H9 (cell line): ENCODE measurements around the gene ANGPT4. TPM values are rescaled to one million over a fixed set of nuclear protein-coding genes. Genes with fewer than 3 reads are reported as not detected.

Experiments
- DNase-seq: peaks from one replicate; pipeline ENCODE4 v3.0.0-alpha.2; 2017
- H2AFZ ChIP-seq: one replicate; pipeline ENCODE4 v1.6.1; 2013; ENCODE audit warnings: mild to moderate bottlenecking, low read length, control low read depth, moderate library complexity
- H2AK5ac ChIP-seq: 2 replicates; pipeline ENCODE4 v1.6.1; 2013; ENCODE audit warnings: low read length, control low read depth, mixed read lengths; ENCODE audit not compliant: insufficient read length
- H2BK120ac ChIP-seq: one replicate; pipeline ENCODE4 v1.6.1; 2013; ENCODE audit warnings: low read depth, mild to moderate bottlenecking, low read length, control low read depth, inconsistent platforms; ENCODE audit not compliant: poor library complexity, severe bottlenecking
- H2BK12ac ChIP-seq: 2 replicates; pipeline ENCODE4 v1.6.1; 2013; ENCODE audit warnings: low read length, control low read depth, mixed read lengths, low read depth; ENCODE audit not compliant: insufficient read length
- H2BK15ac ChIP-seq: 2 replicates; pipeline ENCODE4 v1.6.1; 2013; ENCODE audit warnings: low read depth, low read length, control low read depth
- H2BK20ac ChIP-seq: one replicate; pipeline ENCODE4 v1.6.1; 2013; ENCODE audit warnings: low read depth, mild to moderate bottlenecking, low read length, control low read depth, inconsistent platforms; ENCODE audit not compliant: poor library complexity, severe bottlenecking
- H2BK5ac ChIP-seq: 2 replicates; pipeline ENCODE4 v1.6.1; 2013; ENCODE audit warnings: low read length, control low read depth, mixed read lengths; ENCODE audit not compliant: insufficient read length
- H3K14ac ChIP-seq: 2 replicates; pipeline ENCODE4 v1.6.1; 2013; ENCODE audit warnings: low read length, control low read depth; ENCODE audit not compliant: insufficient read depth
- H3K18ac ChIP-seq: 2 replicates; pipeline ENCODE4 v1.6.1; 2013; ENCODE audit warnings: low read depth, mild to moderate bottlenecking, mixed read lengths, low read length, control low read depth; ENCODE audit not compliant: insufficient read length
- H3K23ac ChIP-seq: 2 replicates; pipeline ENCODE4 v1.6.1; 2013; ENCODE audit warnings: low read length, control low read depth, mixed read lengths, low read depth; ENCODE audit not compliant: insufficient read length
- H3K23me2 ChIP-seq: 2 replicates; pipeline ENCODE4 v1.6.1; 2013; ENCODE audit warnings: low read depth, mild to moderate bottlenecking, mixed read lengths, low read length, control low read depth; ENCODE audit not compliant: insufficient read length, poor library complexity, severe bottlenecking
- H3K27ac ChIP-seq: 2 replicates; pipeline ENCODE4 v1.5.1; 2013; ENCODE audit warnings: low read length, control low read depth, mixed read lengths, low read depth; ENCODE audit not compliant: insufficient read length
- H3K27me3 ChIP-seq: 2 replicates; pipeline ENCODE4 v1.6.1; 2013; ENCODE audit warnings: low read length, control low read depth, inconsistent platforms; ENCODE audit not compliant: insufficient read depth
- H3K4ac ChIP-seq: 2 replicates; pipeline ENCODE4 v1.6.1; 2013; ENCODE audit warnings: low read depth, mild to moderate bottlenecking, control low read depth, inconsistent platforms, low read length, moderate library complexity
- H3K4me1 ChIP-seq: 2 replicates; pipeline ENCODE4 v1.6.1; 2013; ENCODE audit warnings: low read length, control low read depth, inconsistent platforms; ENCODE audit not compliant: insufficient read depth
- H3K4me2 ChIP-seq: 2 replicates; pipeline ENCODE4 v1.6.1; 2013; ENCODE audit warnings: low read length, control low read depth, mixed read lengths; ENCODE audit not compliant: insufficient read length, insufficient read depth
- H3K56ac ChIP-seq: 2 replicates; pipeline ENCODE4 v1.6.1; 2013; ENCODE audit warnings: low read depth, mild to moderate bottlenecking, mixed read lengths, low read length, control low read depth; ENCODE audit not compliant: insufficient read length
- H3K79me1 ChIP-seq: 2 replicates; pipeline ENCODE4 v1.6.1; 2013; ENCODE audit warnings: low read depth, mild to moderate bottlenecking, moderate library complexity, low read length, control low read depth, inconsistent platforms; ENCODE audit not compliant: insufficient read depth, poor library complexity, severe bottlenecking
- H3K79me2 ChIP-seq: 2 replicates; pipeline ENCODE4 v1.6.1; 2013; ENCODE audit warnings: low read length, control low read depth, inconsistent platforms; ENCODE audit not compliant: insufficient read depth
- H3K9ac ChIP-seq: 2 replicates; pipeline ENCODE4 v1.6.1; 2013; ENCODE audit warnings: low read length, control low read depth, mixed read lengths; ENCODE audit not compliant: insufficient read length; ENCODE audit errors: extremely low read depth
- H3K9me3 ChIP-seq: one replicate; pipeline ENCODE4 v1.6.1; 2013; ENCODE audit warnings: low read depth, low read length, inconsistent platforms; ENCODE audit not compliant: control insufficient read depth
- H3T11ph ChIP-seq: one replicate; pipeline ENCODE4 v1.6.1; 2013; ENCODE audit warnings: mild to moderate bottlenecking, low read length, control low read depth, inconsistent platforms
- H4K20me1 ChIP-seq: one replicate; pipeline ENCODE4 v1.6.1; 2013; ENCODE audit not compliant: control insufficient read depth, insufficient read length, insufficient read depth
- H4K5ac ChIP-seq: 2 replicates; pipeline ENCODE4 v1.6.1; 2013; ENCODE audit warnings: low read depth, mild to moderate bottlenecking, mixed read lengths, low read length, control low read depth; ENCODE audit not compliant: insufficient read length
- H4K8ac ChIP-seq: replicated peaks from 2 replicates; pipeline ENCODE4 v1.6.1; 2013; ENCODE audit warnings: low read length, control low read depth, mixed read lengths, low read depth; ENCODE audit not compliant: insufficient read length
- H4K91ac ChIP-seq: 2 replicates; pipeline ENCODE4 v1.6.1; 2013; ENCODE audit warnings: low read depth, mild to moderate bottlenecking, moderate library complexity, mixed read lengths, low read length, control low read depth; ENCODE audit not compliant: insufficient read length
- H3K27ac Mint-ChIP-seq, 3 experiments: 2 replicates in 2 of 3; 3 replicates in 1 of 3; pipeline ENCODE4 v1.8.0; 2020 to 2021; ENCODE audit warnings: mixed read lengths in 3 of 3, mild to moderate bottlenecking in 1 of 3, moderate library complexity in 1 of 3
- H3K27me3 Mint-ChIP-seq: 2 replicates; pipeline ENCODE4 v1.8.0; 2021; ENCODE audit warnings: low read depth, mild to moderate bottlenecking, moderate library complexity, mixed read lengths
- H3K36me3 Mint-ChIP-seq, 3 experiments: 2 replicates in 2 of 3; 3 replicates in 1 of 3; pipeline ENCODE4 v1.8.0; 2020 to 2021; ENCODE audit warnings: low read depth in 3 of 3, mixed read lengths in 3 of 3; ENCODE audit not compliant: insufficient read depth in 1 of 3
- H3K4me1 Mint-ChIP-seq, 2 experiments: 2 replicates each; pipeline ENCODE4 v1.8.0; 2020; ENCODE audit warnings: mixed read lengths in 2 of 2
- H3K4me3 Mint-ChIP-seq, 2 experiments: 2 replicates in 1 of 2; 3 replicates in 1 of 2; pipeline ENCODE4 v1.8.0; 2020 to 2021; ENCODE audit warnings: mild to moderate bottlenecking in 2 of 2, mixed read lengths in 2 of 2, moderate library complexity in 1 of 2
- H3K9me3 Mint-ChIP-seq, 2 experiments: 2 replicates in 1 of 2; 3 replicates in 1 of 2; pipeline ENCODE4 v1.8.0; 2020; ENCODE audit warnings: mild to moderate bottlenecking in 2 of 2, mixed read lengths in 2 of 2, moderate library complexity in 1 of 2
- CTCF ChIP-seq: fragments of 200-600 bp; sonication (generic); conservative IDR thresholded peaks from 3 replicates; pipeline ENCODE4 v1.8.0; 2021; ENCODE audit warnings: antibody characterized with exemption, mild to moderate bottlenecking
- WGBS: extraction: QIAGEN DNeasy Blood & Tissue Kit; methylation state at CpG from one replicate; pipeline ENCODE4 v1.1.7; 2013; ENCODE audit warnings: missing lambda C conversion rate, low lambda C conversion rate, mixed read lengths; ENCODE audit not compliant: insufficient read length; ENCODE audit errors: extremely low coverage; 5-methylcytosine and 5-hydroxymethylcytosine counted together
- total RNA-seq: library from RNA; stranded (reverse); gene quantifications from 2 replicates; pipeline ENCODE4 v1.2.1, GENCODE V29; 2021

The ANGPT4 gene
- total RNA-seq, 1 experiment from 2014 or later, result 0.11 TPM

- H3T11ph ChIP-seq, result no peak overlapping the region
- no peak overlapping the region for H3K56ac ChIP-seq
- H4K8ac ChIP-seq, result no peak overlapping the region
- no peak for TF ChIP-seq CTCF
- H3K4ac ChIP-seq, result no peak overlapping the region
- no peak overlapping the region for H3K18ac ChIP-seq
- H2AK5ac ChIP-seq, result no peak overlapping the region
- H3K27ac ChIP-seq, result no peak overlapping the region
- no peaks in the 10 kb centered on the region for H4K20me1 ChIP-seq
- H2BK15ac ChIP-seq, result no peak overlapping the region
- no peak overlapping the region for H3K14ac ChIP-seq
- Mint-ChIP-seq H3K36me3 (no peaks in the 10 kb centered on the region), H3K4me1 (peaks cover 13 to 14% of the 10 kb centered on the region in 2 experiments), H3K27ac (no peak overlapping the region), H3K27me3 (peaks cover 12% of the 10 kb centered on the region), H3K4me3 (no peak overlapping the region), H3K9me3 (no peaks in the 10 kb centered on the region)
- no peak overlapping the region for H2BK5ac ChIP-seq
- no peak overlapping the region for H4K5ac ChIP-seq
- no peaks in the 10 kb centered on the region for H3K27me3 ChIP-seq
- H3K4me2 ChIP-seq, result no peak overlapping the region
- H2BK12ac ChIP-seq, result no peak overlapping the region
- no peak for DNase-seq
- H2AFZ ChIP-seq, result no peak overlapping the region
- H4K91ac ChIP-seq, result no peak overlapping the region
- WGBS, result no CpG with 5 or more reads among the region's 7 CpGs
- no peaks in the 10 kb centered on the region for H3K4me1 ChIP-seq
- H3K23ac ChIP-seq, result no peak overlapping the region
- H3K23me2 ChIP-seq, result no peaks in the 10 kb centered on the region
- no peaks in the 10 kb centered on the region for H3K79me1 ChIP-seq
- no peak overlapping the region for H2BK120ac ChIP-seq
- H3K9ac ChIP-seq, result no peak overlapping the region
- H3K9me3 ChIP-seq, result no peaks in the 10 kb centered on the region
- H2BK20ac ChIP-seq, result no peak overlapping the region
- H3K79me2 ChIP-seq, result no peaks in the 10 kb centered on the region
Measured at GRCh38 chr20:949717-950116, 33.6 kb upstream of the ANGPT4 start.
